ENCODE measurements around the gene COL17A1. TPM values are rescaled to one million over a fixed set of nuclear protein-coding genes. Genes with fewer than 3 reads are reported as not detected.

The COL17A1 gene
- total RNA-seq, 4 donors from 2014 or later: under 0.01 to 0.59 (median 0.22) TPM; not detected in 1

DNA sequence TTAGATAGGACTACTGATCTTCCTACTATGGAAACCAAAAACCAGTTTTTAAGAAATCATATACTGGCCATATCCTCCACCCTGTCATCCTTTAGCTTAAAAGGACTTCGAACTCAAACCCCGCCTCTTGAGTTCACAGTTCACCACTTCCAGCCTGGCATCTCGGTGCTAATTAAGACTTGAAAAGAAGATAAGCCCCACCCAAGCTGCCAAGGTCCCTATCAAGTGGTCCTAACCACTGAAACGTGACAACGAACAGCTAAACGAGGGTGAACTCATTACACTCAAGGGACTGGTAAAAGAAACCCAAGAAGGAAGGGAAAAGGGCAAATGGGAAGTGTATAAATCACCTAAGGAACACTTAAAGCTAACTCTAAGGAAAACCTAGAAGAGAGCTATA is 16.1 kb downstream of the COL17A1 start:
- no peak for DNase-seq (ENCODE audit: low spot score in 2 of 2)
- no peaks in the 10 kb centered on the region for H3K4me1 ChIP-seq
- TF ChIP-seq, protein P1, sequence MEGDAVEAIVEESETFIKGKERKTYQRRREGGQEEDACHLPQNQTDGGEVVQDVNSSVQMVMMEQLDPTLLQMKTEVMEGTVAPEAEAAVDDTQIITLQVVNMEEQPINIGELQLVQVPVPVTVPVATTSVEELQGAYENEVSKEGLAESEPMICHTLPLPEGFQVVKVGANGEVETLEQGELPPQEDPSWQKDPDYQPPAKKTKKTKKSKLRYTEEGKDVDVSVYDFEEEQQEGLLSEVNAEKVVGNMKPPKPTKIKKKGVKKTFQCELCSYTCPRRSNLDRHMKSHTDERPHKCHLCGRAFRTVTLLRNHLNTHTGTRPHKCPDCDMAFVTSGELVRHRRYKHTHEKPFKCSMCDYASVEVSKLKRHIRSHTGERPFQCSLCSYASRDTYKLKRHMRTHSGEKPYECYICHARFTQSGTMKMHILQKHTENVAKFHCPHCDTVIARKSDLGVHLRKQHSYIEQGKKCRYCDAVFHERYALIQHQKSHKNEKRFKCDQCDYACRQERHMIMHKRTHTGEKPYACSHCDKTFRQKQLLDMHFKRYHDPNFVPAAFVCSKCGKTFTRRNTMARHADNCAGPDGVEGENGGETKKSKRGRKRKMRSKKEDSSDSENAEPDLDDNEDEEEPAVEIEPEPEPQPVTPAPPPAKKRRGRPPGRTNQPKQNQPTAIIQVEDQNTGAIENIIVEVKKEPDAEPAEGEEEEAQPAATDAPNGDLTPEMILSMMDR (IDR thresholded peaks at IDR 0.05): no peak
- TF ChIP-seq EP300 (IDR thresholded peaks at IDR 0.05) (no peak), POLR2A (IDR thresholded peaks at IDR 0.05) (no peak)
- no peaks in the 10 kb centered on the region for H3K36me3 ChIP-seq
- no peak overlapping the region for H3K27ac ChIP-seq
- whole genome bisulfite sequencing, 2 donors: 50 to 59% methylated on average over 6 of the region's 6 CpGs
- no peaks in the 10 kb centered on the region for H3K27me3 ChIP-seq
- H3K9me3 ChIP-seq: no peaks in the 10 kb centered on the region
- no peak overlapping the region for H3K4me3 ChIP-seq

DNA sequence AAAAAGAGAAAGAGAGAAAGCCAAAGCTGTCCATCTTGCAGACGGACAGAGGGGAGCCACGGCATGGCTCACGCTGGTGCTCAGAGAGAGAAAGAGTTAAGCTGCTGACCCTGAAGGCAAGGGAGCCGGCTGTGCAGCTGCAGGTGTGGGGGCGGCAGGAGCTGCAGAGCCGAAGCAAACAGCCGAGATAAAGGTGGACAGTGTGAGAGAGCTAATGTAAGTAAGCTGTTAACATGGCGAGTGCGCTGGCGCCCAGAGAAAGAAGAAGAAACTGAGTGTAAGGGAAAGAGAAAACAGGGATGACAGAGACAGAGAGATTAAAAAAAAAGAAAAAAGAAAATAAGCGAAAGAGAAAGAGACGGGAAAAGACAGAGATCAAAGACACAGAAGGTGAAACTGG is 18.2 kb downstream of the COL17A1 start:
- TF ChIP-seq EP300 (IDR thresholded peaks at IDR 0.05) (no peak), POLR2A (IDR thresholded peaks at IDR 0.05) (no peak)
- TF ChIP-seq, protein P1 (IDR thresholded peaks at IDR 0.05): no peak
- no peak overlapping the region for H3K4me3 ChIP-seq
- DNase-seq (ENCODE audit: low spot score in 2 of 2): no peak
- WGBS, 2 donors: 53 to 55% methylated on average over 12 of the region's 12 CpGs
- no peaks in the 10 kb centered on the region for H3K4me1 ChIP-seq
- no peaks in the 10 kb centered on the region for H3K36me3 ChIP-seq
- no peaks in the 10 kb centered on the region for H3K27me3 ChIP-seq
- H3K27ac ChIP-seq: no peak overlapping the region
- H3K9me3 ChIP-seq: no peaks in the 10 kb centered on the region

DNA sequence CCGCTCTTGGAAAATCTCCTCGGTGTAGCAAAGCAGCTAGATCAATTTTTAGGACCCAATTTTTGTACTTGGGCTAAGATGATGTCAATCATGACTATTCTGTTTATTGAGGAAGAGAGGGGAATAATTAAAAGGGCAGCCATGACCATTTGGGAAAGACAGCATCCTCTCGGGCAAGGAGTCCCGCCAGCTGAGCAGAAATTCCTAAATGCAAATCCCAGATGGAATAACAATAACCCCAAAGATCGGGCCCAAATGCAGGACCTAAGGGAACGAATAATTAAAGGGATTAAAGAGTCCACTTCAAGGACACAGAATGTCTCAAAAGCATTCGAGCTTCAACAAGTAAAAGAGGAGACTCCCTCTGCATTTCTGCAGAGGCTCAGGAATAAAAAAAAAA is 18.7 kb downstream of the COL17A1 start:
- no peak overlapping the region for H3K4me3 ChIP-seq
- H3K27me3 ChIP-seq: no peaks in the 10 kb centered on the region
- DNase-seq (ENCODE audit: low spot score in 2 of 2): no peak
- no peaks in the 10 kb centered on the region for H3K9me3 ChIP-seq
- TF ChIP-seq POLR2A (IDR thresholded peaks at IDR 0.05) (no peak), EP300 (IDR thresholded peaks at IDR 0.05) (no peak)
- TF ChIP-seq, protein P1 (IDR thresholded peaks at IDR 0.05): no peak
- no peak overlapping the region for H3K27ac ChIP-seq
- no peaks in the 10 kb centered on the region for H3K4me1 ChIP-seq
- 59 to 60% methylated on average over 7 of the region's 7 CpGs for WGBS, 2 donors
- H3K36me3 ChIP-seq: no peaks in the 10 kb centered on the region

DNA sequence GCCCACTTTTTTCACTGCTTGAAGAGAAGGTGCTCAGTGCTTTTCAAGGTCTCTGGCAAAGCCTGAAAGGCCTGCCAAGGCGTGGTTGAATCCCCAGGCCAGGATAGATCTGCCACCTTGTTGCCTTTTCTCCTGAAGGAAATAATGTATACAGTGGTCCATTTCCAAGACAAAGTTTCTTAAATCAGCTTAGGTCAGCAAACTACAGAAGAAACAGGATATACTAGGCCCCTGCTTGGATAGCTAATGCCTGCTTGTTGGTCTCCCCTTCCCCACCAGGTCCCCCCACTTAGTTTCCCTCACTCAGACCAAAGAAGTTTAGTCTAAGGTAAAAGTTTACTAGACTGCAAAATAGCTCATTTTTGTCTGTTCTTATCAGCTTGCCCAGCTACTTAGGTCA is 19.9 kb downstream of the COL17A1 start:
- no peak overlapping the region for H3K27ac ChIP-seq
- TF ChIP-seq, protein P1 (IDR thresholded peaks at IDR 0.05): no peak
- no peak for TF ChIP-seq POLR2A (IDR thresholded peaks at IDR 0.05)
- TF ChIP-seq EP300 (IDR thresholded peaks at IDR 0.05): no peak
- no peaks in the 10 kb centered on the region for H3K9me3 ChIP-seq
- H3K4me1 ChIP-seq: no peaks in the 10 kb centered on the region
- DNase-seq (ENCODE audit: low spot score in 2 of 2): no peak
- H3K27me3 ChIP-seq: no peaks in the 10 kb centered on the region
- no peak overlapping the region for H3K4me3 ChIP-seq
- no peaks in the 10 kb centered on the region for H3K36me3 ChIP-seq
- WGBS, 2 donors: 100% methylated on average over 1 of the region's 1 CpG

DNA sequence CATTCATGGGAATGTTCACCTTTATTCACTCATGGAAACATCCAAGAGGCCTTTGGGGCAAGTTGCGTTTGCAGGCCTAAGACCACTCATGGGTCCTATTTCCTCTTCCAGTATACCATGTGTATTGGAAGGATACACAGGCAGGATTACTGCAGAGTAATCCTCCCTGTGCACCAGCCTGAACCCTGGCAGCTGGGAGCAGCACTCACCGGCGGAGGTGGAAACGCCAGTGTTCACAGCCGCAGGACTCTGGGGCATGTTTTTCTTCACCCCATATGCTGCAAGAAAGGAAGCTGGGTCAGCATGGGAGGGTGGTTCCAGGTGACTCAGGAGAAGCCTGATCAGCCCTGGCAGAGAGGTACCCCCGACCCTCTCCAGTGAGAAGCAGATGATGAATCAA is 24.5 kb downstream of the COL17A1 start:
- TF ChIP-seq POLR2A (IDR thresholded peaks at IDR 0.05) (no peak), EP300 (IDR thresholded peaks at IDR 0.05) (no peak)
- TF ChIP-seq, protein P1 (IDR thresholded peaks at IDR 0.05): no peak
- Histone ChIP-seq H3K27ac (no peak overlapping the region), H3K36me3 (no peaks in the 10 kb centered on the region), H3K27me3 (no peaks in the 10 kb centered on the region), H3K4me1 (no peaks in the 10 kb centered on the region), H3K9me3 (no peaks in the 10 kb centered on the region), H3K4me3 (no peak overlapping the region)
- 90 to 92% methylated on average over 5 to 6 of the region's 6 CpGs for WGBS, 2 donors
- no peak for DNase-seq (ENCODE audit: low spot score in 2 of 2)
